HepG2 (cell line): ENCODE measurements around the gene MBTPS1. TPM values are rescaled to one million over a fixed set of nuclear protein-coding genes. Genes with fewer than 3 reads are reported as not detected.

Experiments used
- ATAC-seq: fragments of 200-7000 bp; cut with Tn5 transposase; 3 replicates; pipeline ENCODE4 v1.9.1; 2020; ENCODE audit warnings: mild to moderate bottlenecking, moderate library complexity
- BruUV-seq: library from RNA; stranded (reverse); fragments of 400-500 nt; replicated peaks from 2 replicates; lab custom pipeline; 2021; lab: Mats Ljungman, UMichigan
- CTCF ChIA-PET: fragments of 300-600 bp; formaldehyde crosslinking; extraction: SDS; loops from one replicate; lab custom pipeline; 2021; ENCODE audit warnings: low total read pairs, inconsistent platforms, low intra/inter-chr PET ratio; lab: Yijun Ruan, JAX
- POLR2A ChIA-PET: fragments of 350-600 bp; sonication (Branson Sonifier 250); formaldehyde crosslinking; loops from one replicate; lab custom pipeline; 2020; ENCODE audit warnings: antibody characterized with exemption, inconsistent platforms; lab: Yijun Ruan, JAX
- DNase-seq: peaks from one replicate; pipeline ENCODE4 v3.0.0-alpha.2; 2015; ENCODE audit warnings: low spot score
- FAIRE-seq: peaks from 3 replicates; lab custom pipeline; 2011; peaks lifted over from hg19 to GRCh38; lab: Jason Lieb, UNC
- H2AFZ ChIP-seq: one replicate; pipeline ENCODE4 v1.6.1; 2011; ENCODE audit warnings: low read length, inconsistent platforms
- H3K27ac ChIP-seq: fragments of 300-600 bp; 3 replicates; pipeline ENCODE4 v1.8.0; 2011; ENCODE audit warnings: mixed run types, mild to moderate bottlenecking, mixed read lengths, low read length, inconsistent platforms; ENCODE audit not compliant: insufficient read depth; ENCODE audit errors: extremely low read length
- H3K27me3 ChIP-seq, 2 experiments: fragments of 200-600 bp in 1 of 2; 2 replicates in 1 of 2; 3 replicates in 1 of 2; pipeline versions ENCODE4 v1.6.0 to v1.8.0; 2011; ENCODE audit warnings: low read length in 2 of 2, mild to moderate bottlenecking in 2 of 2, moderate library complexity in 2 of 2, inconsistent platforms in 1 of 2; ENCODE audit not compliant: insufficient read depth in 2 of 2, control insufficient read depth in 1 of 2
- H3K36me3 ChIP-seq, 2 experiments: fragments of 200-600 bp in 1 of 2; replicated peaks in 1 of 2; 2 replicates in 1 of 2; 3 replicates in 1 of 2; pipeline versions ENCODE4 v1.5.1 to v1.8.0; 2011; ENCODE audit warnings: low read length in 2 of 2, inconsistent platforms in 1 of 2; ENCODE audit not compliant: insufficient read depth in 2 of 2, control insufficient read depth in 1 of 2
- H3K4me1 ChIP-seq: 2 replicates; pipeline ENCODE4 v1.5.1; 2012; ENCODE audit warnings: low read length, inconsistent platforms; ENCODE audit not compliant: insufficient read depth
- H3K4me2 ChIP-seq: 2 replicates; pipeline ENCODE4 v1.6.0; 2011; ENCODE audit warnings: low read depth, low read length, inconsistent platforms
- H3K4me3 ChIP-seq, 3 experiments: fragments of 200-600 bp in 1 of 3; sonication (generic), shearing (Covaris generic) in 1 of 3; replicated peaks in 1 of 3; 2 replicates each; pipeline ENCODE4 v1.5.1; 2011 to 2016; ENCODE audit warnings: low read length in 3 of 3, inconsistent platforms in 2 of 3, low read depth in 2 of 3, mild to moderate bottlenecking in 2 of 3, control low read depth in 1 of 3, mixed read lengths in 1 of 3; ENCODE audit not compliant: insufficient read depth in 1 of 3
- H3K79me2 ChIP-seq: one replicate; pipeline ENCODE4 v1.6.1; 2011; ENCODE audit warnings: low read length, inconsistent platforms; ENCODE audit not compliant: insufficient read depth
- H3K9ac ChIP-seq: 2 replicates; pipeline ENCODE4 v1.6.0; 2011; ENCODE audit warnings: mild to moderate bottlenecking, low read depth, low read length, inconsistent platforms; ENCODE audit not compliant: insufficient read depth
- H3K9me3 ChIP-seq: 2 replicates; pipeline ENCODE4 v1.5.1; 2012; ENCODE audit warnings: mild to moderate bottlenecking, low read length
- H4K20me1 ChIP-seq: 2 replicates; pipeline ENCODE4 v1.6.0; 2011; ENCODE audit warnings: inconsistent platforms, mild to moderate bottlenecking, low read length, moderate library complexity; ENCODE audit not compliant: insufficient read depth
- BATF2 ChIP-seq: sonication (generic); formaldehyde crosslinking; IDR thresholded peaks from 2 replicates; pipeline ENCODE4 v1.8.0; 2022; ENCODE audit warnings: mild to moderate bottlenecking, missing genetic modification reagents, moderate library complexity
- ZBTB43 ChIP-seq: sonication (generic); formaldehyde crosslinking; conservative IDR thresholded peaks from 2 replicates; pipeline ENCODE4 v1.4.0; 2020; ENCODE audit warnings: missing genetic modification reagents
- ZNF34 ChIP-seq: sonication (generic); formaldehyde crosslinking; IDR thresholded peaks from 2 replicates; pipeline ENCODE4 v1.4.0; 2020; ENCODE audit warnings: mild to moderate bottlenecking, missing genetic modification reagents, borderline replicate concordance
- ZUFSP ChIP-seq: sonication (generic); formaldehyde crosslinking; IDR thresholded peaks from 2 replicates; pipeline ENCODE4 v1.9.0; 2021; ENCODE audit warnings: missing genetic modification reagents, mild to moderate bottlenecking, borderline replicate concordance
- WGBS: methylation state at CpG from one replicate; pipeline ENCODE4 v1.1.6; 2017; ENCODE audit warnings: low lambda C conversion rate; 5-methylcytosine and 5-hydroxymethylcytosine counted together
- in situ Hi-C: cut with HindIII; loops from 2 replicates; pipeline ENCODE4 v1.10.0; 2017; ENCODE audit warnings: low pct_unique_long_range_greater_than_20kb; ENCODE audit not compliant: extremely low pct_ligation_motif_present
- intact Hi-C: fragments of 100-400 bp; cut with micrococcal nuclease; formaldehyde crosslinking; loops from one replicate; pipeline ENCODE4 v1.10.0; 2022; ENCODE audit not compliant: unreplicated experiment
- polyA plus RNA-seq, 8 experiments: library from polyadenylated mRNA; depleted of rRNA in 3 of 8; stranded (reverse) in 7 of 8; unstranded in 1 of 8; fragments of >200 nt; fragmentation: Illumina TruSeq in 4 of 8; extraction: Trizol in 4 of 8; gene quantifications; 2 replicates each; pipeline versions ENCODE4 v1.2.1 to v1.2.3, GENCODE V29; 2011 to 2016; ENCODE audit warnings: low read depth in 4 of 8, missing spikeins in 1 of 8, mixed read lengths in 1 of 8; ENCODE audit not compliant: insufficient read depth in 1 of 8
- total RNA-seq, 5 experiments: library from RNA; depleted of rRNA; stranded (reverse); fragments of >200 nt; fragmentation: Illumina TruSeq; extraction: Trizol; gene quantifications; 2 replicates each; pipeline ENCODE4 v1.2.3, GENCODE V29; 2016; ENCODE audit warnings: low read depth in 1 of 5

The MBTPS1 gene
- total and polyA plus RNA-seq, 2 of the 13 experiments (the other 11 are each of a cell fraction or from before 2014, with no cell fraction given): 56.7 to 91.3 TPM

- no peak overlapping the region for H2AFZ ChIP-seq
- in situ Hi-C loops (no loop called here), intact Hi-C loops (no loop called here)
- H3K27ac ChIP-seq: no peak overlapping the region
- no peak for ATAC-seq
- ChIA-PET POLR2A (interaction anchor here (4.7 kb wide), 1 partner anchor 10 kb away, joined by 16 read pairs; the partner anchor contains the start of gene MBTPS1), CTCF (no interaction called here)
- no peaks in the 10 kb centered on the region for H3K9me3 ChIP-seq
- H3K79me2 ChIP-seq: peaks cover 84% of the 10 kb centered on the region
- no peak for DNase-seq
- peaks cover 11% of the 10 kb centered on the region; the same call in 1 of the 2 replicates for H3K4me1 ChIP-seq
- H3K27me3 ChIP-seq: no peaks in the 10 kb centered on the region
- H3K4me2 ChIP-seq: no peak overlapping the region
- WGBS: 96% methylated on average over 13 of the region's 13 CpGs
- TF ChIP-seq ZBTB43 (CRISPR knock-in tag): no peak
- no peak for TF ChIP-seq ZUFSP (CRISPR knock-in tag)
- no peak for TF ChIP-seq BATF2 (CRISPR knock-in tag)
- no peak for TF ChIP-seq ZNF34 (CRISPR knock-in tag)
- no peak for FAIRE-seq
- peaks cover 23 to 45% of the 10 kb centered on the region in 2 experiments for H3K36me3 ChIP-seq
- no peak overlapping the region for H3K4me3 ChIP-seq
- no peak overlapping the region for H3K9ac ChIP-seq
- no TSS peak for BruUV-seq
- H4K20me1 ChIP-seq: peaks cover 10% of the 10 kb centered on the region; the same call in 1 of the 2 replicates
These were observed 10.6 kb downstream of the MBTPS1 start for GRCh38 chr16:84105948-84106740.
